HG02623 (cell line): Measurements from ENCODE around the gene METRNL.

Experiments used
- ATAC-seq: cut with Tn5 transposase; IDR thresholded peaks from one replicate; pipeline ENCODE4 v1.9.1; 2021; ENCODE audit warnings: moderate library complexity; ENCODE audit not compliant: unreplicated experiment

Gene METRNL

DNA sequence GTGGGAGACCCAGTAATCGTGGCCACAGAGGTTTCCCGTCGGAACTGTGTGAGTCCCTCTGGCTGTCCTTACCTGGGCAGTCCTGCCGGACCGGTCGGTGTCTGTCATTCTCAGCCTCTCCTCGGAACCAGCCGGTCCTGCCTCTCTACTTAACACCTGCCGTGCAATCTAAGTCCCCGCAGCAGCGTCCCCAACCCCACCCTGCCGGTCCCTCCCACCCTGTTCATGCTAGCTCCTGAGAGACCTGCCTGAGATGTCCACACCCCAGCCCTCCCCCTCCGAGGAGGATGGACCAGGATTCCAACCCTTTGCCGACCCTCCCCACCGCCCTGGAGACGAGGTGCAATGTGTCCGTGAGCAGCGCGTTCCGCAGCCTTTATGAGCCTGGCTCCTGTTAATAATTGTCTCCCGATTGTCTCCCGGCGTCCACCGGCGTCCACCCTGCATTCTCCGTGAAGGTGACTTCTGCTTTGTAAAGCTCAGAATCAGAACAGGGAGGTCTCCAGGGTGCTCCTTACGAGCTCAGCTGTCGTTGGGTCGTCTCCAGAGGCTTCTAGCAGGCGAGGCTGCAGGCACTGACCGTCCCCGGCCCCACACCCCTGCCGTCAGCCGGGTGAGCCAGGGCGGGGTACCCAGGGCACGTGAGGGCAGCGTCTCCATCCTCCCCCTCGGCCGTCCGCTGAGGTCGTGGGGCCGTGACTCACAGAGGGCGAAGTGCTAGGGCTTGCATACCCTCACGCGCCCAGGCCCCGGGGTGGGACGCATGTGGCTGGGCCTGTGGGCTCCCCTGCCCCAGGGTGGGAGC is 10.1 kb downstream of the METRNL start:
- no peak for ATAC-seq

DNA sequence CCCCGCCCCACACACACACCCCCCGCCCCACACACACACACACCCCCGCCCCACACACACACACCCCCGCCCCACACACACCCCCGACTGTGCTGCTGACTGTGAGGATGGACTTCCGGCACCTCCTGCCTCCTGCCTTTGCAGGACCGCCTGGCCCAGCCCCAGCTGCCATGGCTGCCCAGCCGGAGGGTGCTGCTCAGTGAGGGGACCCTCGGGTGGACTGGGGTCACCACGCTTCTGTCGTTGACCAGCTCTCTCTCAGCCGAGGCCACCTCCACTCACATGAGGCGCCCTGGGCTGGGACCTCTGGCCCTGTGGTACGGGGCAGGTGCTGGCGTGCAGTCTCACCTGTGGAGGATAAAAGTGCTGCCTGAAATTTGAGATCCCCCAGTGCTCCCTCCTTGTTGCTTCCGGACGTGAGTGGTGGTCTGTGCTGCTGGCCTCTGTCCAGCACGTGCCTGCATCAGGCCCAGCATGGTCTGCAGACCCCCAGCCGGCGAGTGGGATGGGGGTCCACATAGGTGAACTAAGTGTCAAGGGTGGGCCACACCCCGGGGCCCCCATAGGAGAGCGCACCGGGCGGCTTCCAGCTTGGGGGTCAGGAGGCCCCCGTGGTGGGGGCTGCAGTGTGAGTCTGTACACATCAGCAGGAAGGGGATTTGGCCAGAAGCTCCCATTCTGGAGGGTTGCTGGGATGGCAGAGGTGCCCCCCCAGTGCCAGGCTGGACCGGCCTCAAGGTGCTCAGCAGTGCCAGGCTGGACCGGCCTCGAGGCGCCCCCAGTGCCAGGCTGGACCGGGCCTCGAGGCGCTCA is 11.2 kb downstream of the METRNL start:
- no peak for ATAC-seq

DNA sequence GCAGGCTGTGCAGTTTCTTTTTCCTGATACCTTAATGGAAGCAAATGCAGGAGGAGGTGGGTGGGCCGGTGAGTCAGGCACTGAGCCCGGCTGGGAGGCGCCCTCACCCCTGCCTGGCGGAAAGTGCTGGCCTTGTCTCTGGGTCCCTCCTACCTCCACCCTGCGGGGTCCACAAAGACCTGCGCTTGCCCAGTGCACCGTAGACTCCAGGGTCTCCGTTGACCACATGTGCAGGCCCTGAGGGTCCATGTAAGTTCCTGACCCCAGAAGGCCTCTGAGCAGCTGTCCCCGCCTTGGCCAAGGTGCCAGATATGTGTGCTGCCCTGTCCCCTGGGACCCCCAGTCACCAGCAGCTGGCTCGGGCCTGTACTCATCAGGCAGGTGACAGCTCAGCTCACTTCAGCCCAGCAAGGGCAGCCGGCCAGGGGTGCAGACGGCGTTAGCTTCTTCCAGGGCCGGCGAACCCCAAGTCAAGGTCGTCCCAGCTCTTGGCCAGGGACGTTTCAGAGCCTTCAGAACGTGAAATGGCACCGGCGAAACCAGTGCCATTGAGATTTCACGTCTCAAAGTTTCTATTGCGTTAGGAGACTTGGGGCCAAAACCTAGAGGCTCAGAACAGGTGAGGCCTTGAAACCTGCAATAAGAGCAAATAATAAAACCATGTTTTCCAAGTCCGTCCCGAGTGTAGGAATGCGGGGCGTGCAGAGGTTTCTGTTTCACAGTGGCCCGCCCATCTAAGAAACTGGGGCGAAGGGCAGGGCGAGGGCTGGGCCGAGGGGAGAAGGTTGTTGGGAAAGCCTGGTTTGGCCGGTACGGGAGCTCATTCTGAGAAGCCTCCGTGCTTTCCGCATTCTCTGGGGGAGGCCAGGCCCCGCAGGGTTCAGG is 12.1 kb downstream of the METRNL start:
- ATAC-seq = no peak

DNA sequence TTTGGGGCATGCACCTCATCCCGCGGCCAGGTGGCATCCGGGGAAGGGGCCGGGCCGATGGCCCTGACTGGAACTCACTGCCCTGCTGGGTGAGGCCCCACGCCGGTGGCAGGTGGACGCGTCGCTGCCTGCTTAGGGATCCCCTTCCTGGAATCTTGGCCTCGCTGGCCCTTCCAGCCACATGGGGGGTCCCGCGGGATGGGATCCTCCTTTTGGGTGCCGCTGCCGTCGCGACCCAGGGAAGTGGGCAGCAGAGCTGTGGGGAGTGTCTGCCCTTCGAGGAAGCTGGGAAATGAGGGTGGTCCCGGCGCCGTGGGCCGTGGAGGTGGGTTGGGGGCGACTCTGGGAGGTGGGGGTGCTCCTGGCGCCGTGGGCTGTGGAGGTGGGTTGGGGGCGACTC is 12.8 kb downstream of the METRNL start:
- ATAC-seq = no peak

DNA sequence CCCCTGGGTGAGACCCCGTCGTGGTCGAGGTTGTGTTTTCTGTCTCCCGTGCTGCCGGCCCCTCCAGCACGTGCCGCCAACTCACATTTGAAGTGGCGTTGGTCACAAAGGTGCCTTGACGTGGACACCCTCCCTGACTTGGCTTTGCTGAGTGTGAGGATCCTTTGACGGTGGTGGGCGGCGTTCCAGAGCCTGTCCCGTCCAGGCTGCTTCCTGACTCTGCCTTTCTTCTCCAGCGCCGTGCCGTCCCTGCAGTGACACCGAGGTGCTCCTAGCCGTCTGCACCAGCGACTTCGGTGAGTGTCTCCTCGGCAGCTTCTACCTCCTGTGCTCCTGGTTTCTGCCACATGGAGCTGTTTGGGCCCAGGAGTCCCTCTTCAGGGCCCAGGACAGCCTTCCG is 13.5 kb downstream of the METRNL start:
- ATAC-seq = no peak

DNA sequence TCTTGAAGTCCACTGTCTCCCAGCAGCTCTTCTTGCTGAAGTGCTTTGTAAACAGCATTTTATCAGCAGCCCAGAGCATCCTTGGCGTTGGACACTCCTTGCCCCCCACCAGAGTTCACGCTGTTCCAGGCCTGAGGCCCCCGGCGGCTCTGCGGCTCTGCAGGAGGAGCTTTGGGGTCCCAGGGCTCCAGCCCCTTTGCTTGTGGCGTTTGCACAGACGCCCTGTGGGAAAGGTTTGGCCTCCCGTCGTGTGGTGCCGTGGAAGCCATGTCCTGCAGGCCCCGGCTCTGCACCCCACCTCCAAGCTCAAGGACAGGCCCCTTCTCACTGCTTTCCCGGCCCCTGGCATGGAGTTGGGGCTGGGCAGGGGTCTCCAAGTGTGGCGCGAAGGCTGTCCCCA is 14.1 kb downstream of the METRNL start:
- no peak for ATAC-seq

DNA sequence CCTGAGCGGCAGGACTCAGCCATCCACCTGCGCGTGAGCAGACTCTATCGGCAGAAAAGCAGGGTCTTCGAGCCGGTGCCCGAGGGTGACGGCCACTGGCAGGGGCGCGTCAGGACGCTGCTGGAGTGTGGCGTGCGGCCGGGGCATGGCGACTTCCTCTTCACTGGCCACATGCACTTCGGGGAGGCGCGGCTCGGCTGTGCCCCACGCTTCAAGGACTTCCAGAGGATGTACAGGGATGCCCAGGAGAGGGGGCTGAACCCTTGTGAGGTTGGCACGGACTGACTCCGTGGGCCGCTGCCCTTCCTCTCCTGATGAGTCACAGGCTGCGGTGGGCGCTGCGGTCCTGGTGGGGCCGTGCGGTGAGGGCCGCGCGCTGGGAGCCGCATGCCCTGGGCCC is 14.9 kb downstream of the METRNL start:
- ATAC-seq = no peak

DNA sequence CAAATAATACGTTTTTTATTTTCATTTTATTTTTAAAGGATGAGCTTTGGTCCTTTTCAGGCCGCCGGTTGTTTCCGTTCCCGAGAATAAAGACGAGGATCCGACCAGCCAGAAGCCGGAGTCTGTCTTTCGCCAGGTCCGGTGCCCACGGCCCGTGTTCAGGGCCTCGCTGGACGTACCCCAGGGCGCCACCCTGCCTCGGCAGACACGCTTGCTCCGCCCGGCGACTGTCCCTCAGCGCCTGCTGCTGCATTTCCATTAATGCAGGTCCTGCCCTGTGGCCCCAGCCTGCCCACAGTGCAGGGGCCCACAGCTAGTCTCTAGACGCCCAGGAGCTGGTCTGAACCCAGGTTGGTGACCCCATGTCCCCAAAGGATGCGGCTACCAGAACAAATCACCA is 15.6 kb downstream of the METRNL start:
- no peak for ATAC-seq

DNA sequence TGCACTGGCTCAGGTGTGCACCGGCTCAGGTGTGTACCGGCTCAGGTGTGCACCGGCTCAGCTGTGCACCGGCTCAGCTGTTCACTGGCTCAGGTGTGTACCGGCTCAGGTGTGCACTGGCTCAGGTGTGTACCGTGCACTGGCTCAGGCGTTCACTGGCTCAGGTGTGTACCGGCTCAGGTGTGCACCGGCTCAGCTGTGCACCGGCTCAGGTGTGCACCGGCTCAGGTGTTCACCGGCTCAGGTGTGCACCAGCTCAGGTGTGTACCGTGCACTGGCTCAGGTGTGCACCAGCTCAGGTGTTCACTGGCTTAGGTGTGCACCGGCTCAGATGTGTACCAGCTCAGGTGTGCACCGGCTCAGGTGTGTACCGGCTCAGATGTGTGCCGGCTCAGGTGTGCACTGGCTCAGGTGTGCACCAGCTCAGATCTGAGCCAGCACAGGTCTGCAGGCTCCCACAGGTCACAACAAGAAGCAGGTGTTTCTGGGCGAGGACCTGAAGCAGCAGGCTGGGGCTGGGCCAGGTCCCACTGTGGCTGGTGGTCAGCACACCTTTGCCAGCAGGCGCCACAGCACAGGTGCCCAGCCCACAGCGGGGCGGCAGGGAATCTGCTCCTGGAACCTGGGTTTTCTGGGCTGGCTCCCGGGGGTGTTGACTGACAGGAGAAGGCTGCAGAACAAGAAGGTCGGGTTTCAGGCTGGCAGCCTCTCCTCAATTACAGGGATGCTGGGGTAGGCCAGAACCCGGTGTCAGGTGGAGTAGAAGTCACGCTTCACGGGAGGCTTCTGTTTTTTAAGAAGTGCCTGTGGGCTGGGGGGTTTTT is 17.2 kb downstream of the METRNL start:
- ATAC-seq = no peak

DNA sequence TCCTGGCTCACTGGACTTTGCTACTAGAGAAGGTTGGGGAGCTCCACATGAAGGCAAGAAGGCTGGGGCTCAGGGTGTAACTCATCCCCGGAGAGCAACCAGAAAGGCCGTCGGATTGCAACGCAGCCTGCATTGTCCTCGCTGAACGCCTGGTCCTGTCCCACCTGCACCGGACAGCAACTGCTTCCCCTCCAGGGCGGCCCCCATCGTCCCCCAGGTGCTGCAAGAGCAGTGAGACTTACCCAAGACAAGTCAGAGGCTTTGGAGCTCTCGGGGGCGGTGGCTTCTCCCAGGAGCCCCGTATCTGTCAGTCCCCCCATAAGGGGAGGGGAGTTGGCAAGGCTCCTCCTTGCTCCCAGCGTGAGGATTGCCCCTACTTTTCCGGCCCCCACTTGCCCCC is 18.4 kb downstream of the METRNL start:
- ATAC-seq = no peak

DNA sequence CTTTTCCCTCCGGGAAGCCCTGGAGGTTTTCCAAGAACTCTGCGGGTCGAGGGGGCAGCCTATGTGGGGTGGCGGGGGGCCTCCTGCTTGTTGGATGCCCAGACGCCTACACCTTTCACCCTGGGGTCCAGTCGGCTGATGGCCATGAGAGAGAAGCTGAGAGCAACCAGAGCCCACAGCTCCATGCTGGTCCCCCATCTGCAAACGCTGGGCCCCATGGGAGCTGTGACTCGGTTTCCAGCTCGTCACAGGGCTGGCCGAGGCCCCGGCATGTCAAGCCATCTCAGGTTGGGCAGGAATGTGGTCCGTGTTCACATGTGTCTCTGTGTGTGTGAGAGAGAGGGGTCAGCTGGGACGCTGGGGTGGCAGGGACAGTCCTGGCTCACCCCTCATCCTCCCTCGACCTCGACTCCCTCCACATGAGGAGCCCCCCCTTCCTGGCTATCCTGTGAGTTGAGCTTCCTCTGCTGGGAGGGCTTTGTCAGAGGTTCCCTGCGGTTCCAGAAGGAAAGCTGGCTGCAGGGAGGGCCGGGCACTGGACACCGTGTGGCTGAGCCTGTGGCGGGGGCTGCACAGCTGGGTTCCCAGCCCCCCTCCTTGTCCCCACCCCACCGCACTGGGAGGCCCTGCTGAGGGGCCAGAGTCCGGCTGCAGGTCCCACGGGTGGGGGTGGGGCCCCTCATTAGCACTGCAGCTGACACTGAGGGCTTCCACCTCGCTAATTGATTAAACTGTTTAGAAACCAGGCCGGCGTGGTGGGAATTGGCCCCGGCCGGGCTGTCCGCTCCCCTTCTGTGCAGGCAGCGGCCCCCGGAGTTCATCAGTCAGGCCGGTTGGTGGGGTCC is 19.1 kb downstream of the METRNL start:
- no peak for ATAC-seq

DNA sequence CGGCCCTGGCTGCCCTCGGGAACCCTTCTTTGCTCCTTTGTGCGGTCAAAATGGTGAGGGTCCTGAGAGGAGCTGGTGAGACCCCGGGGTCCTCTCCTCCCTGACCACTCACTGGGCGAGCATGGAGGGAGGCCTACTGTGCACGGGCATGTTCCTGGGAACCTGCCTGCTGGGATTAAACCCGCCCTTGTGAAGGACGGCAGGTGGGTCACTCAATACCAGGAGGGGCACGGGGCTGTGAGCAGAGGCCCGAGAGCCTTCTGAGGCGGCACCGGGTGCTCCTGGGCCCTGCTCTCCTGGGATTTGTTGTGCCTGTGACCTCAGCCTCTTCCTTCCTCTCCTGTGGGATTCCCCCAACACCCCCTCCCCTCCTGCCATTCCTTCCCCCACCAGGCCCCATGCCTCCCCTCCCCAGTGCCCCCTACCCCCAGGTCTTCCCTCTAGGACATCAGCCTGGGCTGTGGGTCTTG is 19.7 kb downstream of the METRNL start:
- no peak for ATAC-seq

DNA sequence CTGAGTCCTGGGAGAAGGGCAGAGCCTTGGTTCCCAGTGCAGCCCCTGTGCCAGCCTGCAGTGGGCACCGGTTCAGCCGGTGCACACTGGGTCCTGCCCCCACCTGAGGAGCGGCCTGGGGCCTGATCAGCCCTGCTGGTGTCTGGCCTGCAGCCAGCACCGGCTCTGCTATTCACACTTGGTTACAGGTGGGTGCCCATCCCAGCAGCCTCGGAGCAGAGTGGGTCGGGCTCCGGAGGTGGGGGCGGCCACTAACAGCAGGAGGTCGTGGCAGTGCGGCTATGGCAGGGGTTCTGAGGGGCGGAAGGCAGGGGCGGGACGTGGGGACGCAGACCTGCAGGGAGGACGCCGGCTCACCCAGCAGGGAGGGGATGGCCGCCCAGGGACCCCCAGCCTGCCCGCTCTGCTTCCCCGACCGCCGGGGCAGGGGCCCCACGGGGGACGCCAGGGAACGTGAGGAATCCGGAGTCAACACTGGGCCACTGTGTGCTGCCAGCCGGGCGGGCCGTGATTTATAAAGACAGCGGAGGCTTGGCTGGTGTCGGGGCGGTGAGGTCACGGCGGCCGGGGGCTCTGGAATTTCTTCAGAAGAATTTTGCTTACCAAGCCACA is 20.3 kb downstream of the METRNL start:
- ATAC-seq = no peak

DNA sequence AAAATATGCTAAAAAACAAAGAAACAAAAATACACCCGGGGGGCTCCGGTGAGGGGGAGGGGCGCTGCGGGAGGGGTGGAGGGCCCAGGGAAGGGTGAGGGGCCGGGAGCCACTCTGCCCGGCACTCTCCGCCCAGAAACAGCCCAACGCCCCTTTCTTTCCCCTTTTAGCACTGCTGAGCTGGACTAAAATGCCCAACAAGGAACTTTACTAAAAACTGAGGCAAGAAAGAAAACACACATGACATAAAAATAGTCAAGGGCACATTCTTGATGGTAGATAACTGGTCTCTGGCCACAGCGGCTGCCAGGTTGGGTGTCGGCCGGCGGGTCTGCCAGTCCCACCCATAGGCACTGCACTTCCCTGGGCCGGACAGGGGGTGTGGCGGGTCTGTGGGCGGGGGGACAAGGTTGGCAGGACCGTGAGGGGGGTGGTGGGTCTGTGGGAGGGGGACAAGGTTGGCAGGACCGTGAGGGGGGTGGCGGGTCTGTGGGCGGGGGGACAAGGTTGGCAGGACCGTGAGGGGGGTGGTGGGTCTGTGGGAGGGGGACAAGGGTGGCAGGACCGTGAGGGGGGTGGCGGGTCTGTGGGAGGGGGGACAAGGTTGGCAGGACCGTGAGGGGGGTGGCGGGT is 20.9 kb downstream of the METRNL start:
- no peak for ATAC-seq

DNA sequence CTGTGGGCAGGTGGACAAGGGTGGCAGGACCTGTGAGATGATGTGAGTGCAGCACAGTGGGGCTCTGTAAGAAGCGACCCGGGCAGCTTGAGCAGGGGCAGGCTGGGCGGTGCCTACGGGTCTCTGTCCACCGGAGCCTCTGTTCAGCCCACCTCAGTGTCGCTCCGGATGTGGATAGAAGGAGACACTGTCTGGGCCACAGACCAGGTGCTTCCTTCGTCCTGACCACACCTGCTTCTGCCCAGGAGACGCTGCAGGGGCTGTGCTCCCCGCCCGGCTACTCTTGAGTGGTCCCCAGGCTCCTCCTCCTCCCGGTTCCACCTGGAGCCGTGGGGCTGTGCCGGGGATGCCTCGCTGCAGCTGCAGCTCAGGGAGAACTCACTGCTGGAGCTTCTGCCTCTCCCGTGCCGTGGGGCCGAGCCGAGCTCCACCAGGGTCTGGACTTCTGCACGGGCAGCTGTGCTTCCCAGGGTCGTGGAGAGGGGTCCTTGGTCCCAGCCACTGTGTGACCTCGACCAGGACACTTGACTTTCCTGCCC is 21.5 kb downstream of the METRNL start:
- ATAC-seq = no peak

DNA sequence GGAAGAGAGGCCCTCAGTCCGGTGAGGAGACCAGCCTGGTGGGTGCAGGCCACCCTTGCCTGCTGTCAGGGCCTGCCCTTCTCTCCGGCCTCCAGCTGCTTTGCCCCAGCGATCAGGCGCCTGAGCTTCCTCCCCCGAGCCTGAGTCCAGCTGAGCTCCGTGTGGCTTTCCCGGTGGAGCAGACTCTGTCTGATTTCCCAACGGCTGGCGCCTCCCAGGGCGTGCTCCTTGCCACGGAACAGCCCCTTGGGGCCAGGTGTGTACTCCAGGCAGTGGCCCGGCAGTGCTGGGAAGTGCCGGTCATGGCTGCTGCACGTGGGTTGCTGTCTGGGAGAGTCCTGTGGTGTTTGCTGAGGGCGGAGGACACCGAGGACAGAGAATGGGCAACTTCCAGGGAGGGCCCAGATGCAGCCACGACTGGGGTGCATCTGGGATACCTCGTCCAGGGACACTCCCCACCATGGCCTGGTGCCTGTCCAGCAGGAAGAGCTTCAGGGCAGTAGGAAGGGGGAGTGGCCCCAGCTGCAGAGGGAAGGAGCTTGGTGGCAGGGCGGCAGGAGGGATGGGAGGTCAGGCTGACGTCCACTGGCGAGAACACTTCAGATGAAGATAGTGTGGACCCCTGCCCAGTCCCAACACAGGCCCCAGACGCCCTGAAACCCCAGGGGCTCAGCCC is 22.5 kb downstream of the METRNL start:
- ATAC-seq = no peak

DNA sequence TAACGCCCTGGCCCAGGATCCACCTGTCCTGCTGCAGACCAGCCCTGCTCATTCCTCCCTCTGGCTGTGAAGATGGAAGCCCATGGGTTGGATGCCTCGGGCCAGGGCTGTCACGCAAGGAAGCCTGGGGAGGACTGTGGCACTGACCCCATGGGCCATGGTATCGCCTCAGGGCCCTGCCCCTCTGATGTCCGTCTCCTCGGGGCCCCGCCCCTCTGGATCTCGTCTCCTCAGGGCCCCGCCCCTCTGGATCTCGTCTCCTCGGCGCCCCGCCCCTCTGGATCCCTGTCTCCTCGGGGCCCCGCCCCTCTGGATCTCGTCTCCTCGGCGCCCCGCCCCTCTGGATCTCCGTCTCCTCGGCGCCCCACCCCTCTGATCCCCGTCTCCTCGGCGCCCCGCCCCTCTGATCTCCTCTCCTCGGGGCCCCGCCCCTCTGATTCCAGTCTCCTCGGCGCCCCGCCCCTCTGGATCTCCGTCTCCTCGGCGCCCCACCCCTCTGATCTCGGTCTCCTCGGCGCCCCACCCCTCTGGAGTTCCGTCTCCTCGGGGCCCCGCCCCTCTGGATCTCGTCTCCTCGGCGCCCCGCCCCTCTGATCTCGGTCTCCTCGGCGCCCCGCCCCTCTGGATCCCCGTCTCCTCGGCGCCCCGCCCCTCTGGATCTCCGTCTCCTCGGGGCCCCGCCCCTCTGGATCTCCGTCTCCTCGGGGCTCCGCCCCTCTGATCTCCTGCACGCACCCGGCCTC is 24.0 kb downstream of the METRNL start:
- ATAC-seq = no peak
